SKM-1 (cell line): ENCODE results near the gene R3HDM4.
"Not testable (repeated sequence)": the region's sequence is repeated elsewhere in the genome, so short reads cannot be mapped to it uniquely, and the experiment has no call there.

ENCODE experiments used
- DNase-seq: peaks from one replicate; lab custom pipeline; 2025; ENCODE audit not compliant: unreplicated experiment; lab: John Stamatoyannopoulos, UW

The R3HDM4 gene

DNA sequence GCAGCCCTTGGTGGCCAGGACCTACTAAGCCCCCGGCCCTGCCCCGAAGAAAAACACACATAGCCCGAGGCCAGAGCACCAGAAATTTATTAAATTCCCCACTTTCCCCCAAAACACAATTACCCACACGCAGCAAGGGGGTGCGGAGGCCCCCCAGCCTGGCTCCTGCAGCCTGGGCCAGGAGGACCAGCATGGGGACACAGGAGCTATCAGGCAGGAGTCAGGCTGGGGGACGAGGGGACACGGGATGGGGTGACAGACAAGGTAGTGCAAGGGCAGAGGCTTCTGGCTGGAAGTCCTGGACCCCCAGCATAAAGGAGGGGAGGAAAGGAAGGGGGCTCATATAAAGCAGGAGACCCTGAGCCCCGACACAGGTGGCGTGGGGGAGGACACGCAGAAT, 16.6 kb downstream of the R3HDM4 start:
- DNase-seq = no peak

DNA sequence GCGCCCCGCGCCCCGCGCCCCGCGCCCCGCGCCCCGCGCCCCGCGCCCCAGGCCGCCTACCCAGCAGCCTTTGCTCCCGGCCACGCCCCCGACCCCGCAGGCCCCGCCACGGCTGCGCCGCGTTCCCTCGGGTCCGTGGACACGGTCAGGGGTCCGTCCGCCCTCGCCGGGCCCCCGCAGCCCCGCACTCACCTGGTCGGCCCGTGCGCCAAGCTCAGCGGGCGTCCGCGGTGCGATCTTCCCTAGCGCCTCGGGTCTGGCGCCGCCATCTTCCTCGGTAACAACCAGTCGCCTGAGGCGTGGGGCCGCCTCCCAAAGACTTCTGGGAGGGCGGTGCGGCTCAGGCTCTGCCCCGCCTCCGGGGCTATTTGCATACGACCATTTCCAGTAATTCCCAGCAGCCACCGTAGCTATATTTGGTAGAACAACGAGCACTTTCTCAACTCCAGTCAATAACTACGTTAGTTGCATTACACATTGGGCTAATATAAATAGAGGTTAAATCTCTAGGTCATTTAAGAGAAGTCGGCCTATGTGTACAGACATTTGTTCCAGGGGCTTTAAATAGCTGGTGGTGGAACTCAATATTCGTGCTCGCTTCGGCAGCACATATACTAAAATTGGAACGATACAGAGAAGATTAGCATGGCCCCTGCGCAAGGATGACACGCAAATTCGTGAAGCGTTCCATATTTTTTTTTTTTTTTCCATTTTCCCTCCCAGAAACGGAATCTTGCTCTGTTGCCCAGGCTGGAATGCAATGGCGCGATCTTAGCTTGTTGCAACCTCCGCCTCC, 19.9 kb downstream of the R3HDM4 start, which contains the start of the genes MED16 and RNU6-9:
MED16 (minus strand) TSS at position 294 of the 796 bp plus-strand sequence. CDS start 2,056 bp downstream, outside the sequence.
RNU6-9 (plus strand) TSS at position 591 of the 796 bp plus-strand sequence.
- peak; percentile 88 for DNase-seq

DNA sequence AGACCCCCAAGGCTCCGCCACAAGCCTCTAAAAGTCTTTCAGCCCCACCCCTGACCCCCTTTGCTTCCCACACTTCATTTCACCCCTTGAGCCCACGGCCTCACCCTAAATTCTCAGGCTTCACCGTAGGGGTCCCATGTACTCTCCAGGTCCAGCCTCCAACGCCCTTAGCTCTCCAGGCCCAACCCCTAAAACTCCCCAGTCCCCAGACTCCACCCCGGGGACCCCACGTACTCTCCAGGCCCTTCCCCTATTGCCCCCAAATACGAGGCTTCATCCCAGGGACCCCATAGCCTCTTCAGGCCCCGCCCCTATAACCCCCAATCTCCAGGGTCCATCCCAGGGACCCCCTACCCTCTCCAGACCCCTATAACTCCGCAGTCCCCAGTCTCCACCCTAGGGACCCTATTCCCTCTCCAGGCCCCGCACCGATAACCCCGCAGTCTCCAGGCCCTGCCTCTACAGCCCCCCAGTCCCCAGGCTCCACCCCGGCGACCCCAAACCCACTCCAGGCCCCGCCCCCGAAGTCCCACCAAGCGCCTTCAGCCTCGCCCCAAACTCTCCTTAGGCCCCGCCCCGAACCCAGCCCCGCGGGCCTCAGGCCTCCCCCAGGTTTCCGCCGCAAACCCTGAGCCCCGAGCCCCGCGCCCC, 20.7 kb downstream of the R3HDM4 start:
- no peak for DNase-seq

DNA sequence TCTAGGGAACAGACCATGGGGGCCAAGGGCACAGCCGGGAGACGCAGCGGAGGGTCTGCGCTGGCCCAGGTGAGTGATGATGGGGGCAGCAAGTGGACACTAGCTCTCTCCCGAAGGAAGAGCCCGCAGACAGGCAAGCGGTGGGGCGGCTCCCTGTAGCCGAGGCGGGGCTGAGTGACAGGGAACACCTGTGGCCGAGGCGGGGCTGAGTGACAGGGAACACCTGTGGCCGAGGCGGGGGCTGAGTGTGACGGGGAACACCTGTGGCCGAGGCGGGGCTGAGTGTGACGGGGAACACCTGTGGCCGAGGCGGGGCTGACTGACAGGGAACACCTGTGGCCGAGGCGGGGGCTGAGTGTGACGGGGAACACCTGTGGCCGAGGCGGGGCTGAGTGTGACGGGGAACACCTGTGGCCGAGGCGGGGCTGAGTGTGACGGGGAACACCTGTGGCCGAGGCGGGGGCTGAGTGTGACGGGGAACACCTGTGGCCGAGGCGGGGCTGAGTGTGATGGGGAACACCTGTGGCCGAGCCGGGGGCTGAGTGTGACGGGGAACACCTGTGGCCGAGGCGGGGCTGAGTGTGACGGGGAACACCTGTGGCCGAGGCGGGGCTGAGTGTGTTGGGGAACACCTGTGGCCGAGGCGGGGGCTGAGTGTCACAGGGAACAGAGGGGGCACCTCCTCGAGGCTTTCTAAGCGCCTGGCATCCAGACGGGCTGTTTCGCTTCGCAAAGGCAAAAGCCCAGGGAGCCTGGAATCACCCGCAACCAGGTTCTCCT, 21.4 kb downstream of the R3HDM4 start:
- DNase-seq = not testable (repeated sequence)

DNA sequence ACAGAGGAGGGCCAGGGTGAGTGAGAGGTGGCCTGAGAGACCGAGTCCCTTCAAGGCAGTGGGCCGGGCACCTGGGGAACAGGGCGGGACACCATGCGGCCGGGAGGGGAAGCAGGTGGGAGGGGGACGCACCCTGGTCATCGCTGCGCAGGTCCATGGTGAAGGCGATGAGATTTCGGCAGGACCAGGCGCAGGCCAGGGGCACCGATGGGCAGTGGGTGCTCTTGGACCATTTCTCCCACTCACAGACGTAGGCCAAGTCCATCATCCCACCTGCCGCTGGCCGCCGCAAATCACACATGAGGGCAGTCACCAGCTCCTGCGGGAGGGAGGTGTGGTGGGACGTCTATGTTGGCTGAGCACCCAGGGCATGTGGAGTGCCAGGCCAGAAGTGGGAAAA, 22.2 kb downstream of the R3HDM4 start:
- no peak for DNase-seq

DNA sequence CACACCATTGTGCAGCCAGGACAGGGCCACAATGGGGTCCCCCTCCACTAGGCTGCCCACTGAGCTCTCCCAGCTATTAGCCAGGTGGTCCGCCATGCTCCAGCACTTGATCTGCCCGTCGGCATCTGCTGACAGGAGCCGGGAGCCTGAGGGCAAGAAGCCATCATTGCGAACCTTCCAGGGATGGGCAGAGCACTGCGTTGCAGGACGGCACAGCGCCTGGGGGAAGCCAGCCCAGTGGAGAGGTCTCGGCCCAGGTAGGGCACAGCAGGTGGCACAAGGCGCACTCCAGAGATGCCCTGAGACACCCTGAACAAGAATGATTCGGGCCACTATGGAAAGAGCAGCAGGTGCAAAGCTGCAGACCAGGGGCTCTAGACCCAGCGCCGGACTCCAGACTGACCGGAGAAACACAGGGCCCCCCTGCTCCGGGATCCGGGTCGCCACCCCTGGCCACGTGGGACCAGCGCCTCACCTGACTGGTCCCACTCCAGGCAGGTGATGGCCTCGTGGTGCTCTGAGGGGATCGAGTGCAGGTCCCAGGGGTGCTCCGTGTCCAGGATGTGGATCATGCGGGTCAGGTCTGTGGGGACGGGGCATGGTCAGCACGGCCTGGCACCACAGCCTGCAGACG, 23.2 kb downstream of the R3HDM4 start:
- no peak for DNase-seq

DNA sequence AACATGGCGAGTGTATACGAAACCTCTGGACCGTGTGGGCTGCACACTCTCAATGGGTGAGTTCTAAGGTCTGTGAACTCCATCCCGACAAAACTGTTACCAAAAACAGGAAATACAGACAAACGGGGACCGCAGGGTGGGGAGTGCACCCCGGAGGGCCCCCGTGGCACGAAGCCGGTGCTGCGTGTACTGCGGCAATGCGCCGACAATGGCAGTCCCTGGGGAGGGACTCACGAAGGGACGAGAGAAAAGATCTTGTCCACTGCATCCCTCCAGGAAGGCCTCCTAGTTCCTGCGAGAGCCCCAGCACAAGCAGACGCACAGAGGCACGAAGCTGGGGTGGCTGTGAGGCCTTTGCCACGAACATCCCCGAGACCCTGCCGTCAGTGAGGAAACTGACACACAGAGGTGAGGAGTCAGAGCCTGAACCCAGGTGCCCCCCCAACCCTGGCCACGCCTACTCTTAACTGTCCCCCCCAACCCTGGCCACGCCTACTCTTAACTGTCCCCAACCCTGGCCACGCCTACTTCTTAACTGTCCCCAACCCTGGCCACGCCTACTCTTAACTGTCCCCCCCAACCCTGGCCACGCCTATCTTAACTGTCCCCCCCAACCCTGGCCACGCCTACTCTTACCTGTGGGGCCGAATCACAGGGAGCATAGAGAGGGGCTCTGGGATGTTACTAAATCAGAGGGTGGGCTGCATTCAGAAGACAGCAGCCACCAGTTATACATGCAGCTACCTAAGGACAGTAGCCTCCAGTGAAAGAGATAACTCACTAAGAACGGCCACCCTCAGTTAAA, 24.2 kb downstream of the R3HDM4 start:
- DNase-seq = no peak

DNA sequence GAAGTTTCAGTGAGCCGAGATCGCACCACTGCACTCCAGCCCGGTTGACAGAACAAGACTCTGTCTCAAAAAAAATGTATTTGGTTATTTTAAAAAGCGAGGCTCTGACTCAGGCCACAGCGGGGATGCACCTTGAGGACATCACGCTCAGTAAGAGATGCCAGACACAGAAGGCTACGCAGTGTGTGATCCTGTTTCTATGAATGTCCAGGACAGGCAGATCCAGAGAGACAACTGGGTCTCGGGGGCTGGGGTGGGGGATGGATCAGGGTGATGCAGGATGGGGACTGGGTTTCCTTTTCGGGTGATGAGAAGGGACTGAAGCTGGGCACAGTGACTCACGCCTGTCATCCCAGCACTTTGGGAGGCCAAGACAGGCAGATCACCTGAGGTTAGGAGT, 25.4 kb downstream of the R3HDM4 start:
- no peak for DNase-seq

DNA sequence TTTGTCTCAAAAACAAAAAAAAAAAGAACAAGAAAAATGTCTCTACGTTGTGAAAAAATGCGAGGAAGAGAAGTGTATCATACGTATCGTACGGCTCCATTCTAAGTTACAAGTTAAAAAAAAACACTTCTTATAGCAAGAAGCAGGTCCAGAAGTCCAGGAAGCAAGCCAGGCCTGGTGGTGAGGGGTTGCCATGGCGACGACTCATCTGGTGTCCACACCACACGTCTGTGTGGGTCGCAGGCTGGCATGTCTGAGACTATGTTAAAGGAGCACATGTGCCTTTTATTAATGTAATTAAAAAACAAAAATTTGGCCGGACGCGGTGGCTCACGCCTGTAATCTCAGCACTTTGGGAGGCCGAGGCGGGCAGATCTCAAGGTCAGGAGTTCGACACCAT, 25.9 kb downstream of the R3HDM4 start:
- DNase-seq = no peak

DNA sequence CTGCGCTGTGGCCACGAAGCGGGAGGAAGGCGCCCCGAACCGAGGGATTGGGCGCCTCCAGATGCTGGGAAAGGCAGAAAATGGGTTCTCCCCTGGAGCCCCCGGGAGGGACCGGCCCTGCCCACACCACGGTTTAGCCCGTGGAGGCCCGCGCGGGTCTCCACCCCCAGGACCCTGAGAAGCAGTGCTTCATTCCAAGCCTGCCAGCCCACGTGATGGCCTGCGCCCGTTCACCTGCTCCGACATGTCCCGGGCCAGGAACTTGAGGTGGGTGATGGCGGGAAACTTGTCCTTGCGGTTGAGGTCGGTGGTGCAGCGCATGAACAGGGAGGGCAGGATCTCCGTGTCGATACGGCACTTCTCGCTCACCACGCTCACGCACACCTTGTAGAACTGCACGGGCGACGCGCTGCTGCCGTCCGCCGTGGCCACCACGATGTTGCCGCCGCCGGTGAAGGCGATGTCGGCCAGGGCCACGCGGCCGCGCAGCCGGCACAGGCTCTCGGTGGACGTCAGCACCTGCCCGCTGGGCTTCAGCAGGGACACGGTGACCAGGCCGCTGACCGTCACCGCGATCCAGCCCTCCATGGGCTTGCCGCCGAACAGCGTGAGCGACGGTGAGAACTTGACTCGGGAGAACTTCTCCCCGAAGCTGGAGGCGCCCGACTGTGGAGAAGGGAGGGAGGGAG, 27.3 kb downstream of the R3HDM4 start:
- DNase-seq = no peak

DNA sequence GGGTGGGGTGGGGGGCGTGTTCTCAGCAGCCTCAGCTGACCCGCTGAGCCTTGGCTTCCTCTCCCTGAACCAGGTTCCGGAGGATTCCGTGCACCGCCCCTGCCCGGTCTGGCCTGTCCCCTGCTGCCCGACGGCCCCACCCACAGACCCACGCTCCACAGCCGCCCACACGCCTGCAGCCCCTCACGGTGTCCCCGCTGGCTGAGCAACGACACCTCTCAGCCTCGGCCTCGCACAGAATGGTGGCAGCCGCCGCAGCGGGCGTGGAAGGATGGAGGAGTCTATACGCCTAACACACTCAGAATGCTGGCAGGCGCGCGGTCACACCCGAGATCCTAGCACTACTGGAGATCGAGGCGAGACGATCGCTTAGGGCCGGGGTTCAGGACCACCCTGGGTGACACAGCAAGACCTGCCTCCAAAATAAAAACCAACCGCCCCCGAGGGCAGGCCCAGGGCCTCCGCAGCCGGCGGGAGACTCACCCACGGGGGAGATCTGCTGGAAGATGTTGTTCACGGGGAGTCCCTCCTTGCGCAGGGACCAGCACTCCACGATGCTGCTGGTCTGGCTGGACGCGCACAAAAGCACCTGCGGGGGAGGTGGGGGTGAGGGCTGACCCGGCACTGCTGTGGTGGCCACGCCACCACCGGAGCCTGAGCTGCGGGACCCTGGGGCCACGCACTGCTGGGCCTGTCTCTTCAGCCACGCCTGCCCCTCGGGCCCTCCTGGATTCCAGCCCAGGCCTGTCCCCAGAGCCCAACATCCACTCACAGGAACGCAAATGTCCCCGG, 28.4 kb downstream of the R3HDM4 start:
- DNase-seq = no peak

DNA sequence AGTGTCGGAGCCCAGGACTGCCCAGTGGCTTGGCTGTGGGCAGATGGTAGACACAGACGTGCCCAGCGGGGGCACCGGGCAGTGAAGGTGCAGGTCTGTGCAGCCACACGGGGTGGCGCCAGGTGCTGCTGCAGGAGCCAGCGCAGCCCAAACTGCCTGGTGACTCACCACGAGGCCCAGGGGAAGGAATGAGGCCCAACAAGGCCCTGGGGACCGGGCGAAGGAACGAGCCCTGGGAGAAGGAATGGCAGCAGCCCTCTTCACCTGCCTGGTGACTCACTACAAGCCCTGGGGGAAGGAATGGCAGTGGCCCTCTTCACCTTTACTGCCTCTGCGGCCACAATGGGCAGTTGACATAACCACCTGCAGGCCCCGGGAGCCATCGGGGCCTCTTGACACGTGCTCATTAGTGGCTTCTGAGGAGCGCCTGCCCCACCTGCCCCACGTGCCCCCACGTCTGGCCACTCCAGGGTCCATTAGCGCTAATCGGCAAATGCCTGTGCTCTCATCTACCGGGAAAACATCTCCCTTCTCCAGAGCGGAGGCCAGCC, 29.3 kb downstream of the R3HDM4 start:
- no peak for DNase-seq

DNA sequence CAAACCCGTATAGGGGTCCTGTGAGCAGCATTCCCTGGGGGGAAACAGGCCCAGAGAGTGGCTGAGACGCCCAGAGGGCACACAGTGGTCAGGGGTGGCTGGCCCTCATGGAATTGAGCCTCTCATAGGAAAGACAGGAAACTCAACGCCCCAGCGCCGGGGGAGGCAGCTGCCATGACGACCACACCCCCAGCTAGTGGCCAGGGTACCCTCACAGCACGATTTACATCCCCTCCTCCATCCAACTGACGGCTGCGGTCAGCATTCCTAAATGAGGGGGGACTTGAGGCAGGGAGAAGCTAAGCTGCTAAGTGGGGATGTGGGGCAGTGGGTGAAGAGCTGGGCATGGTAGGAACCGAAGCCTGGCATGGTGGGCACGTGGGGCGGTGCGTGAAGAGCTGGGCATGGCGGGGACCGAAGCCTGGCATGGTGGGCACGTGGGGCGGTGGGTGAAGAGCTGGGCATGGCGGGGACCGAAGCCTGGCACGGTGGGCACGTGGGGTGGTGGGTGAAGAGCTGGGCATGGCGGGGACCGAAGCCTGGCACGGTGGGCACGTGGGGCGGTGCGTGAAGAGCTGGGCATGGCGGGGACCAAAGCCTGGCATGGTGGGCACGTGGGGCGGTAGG, 30.0 kb downstream of the R3HDM4 start:
- no peak for DNase-seq

DNA sequence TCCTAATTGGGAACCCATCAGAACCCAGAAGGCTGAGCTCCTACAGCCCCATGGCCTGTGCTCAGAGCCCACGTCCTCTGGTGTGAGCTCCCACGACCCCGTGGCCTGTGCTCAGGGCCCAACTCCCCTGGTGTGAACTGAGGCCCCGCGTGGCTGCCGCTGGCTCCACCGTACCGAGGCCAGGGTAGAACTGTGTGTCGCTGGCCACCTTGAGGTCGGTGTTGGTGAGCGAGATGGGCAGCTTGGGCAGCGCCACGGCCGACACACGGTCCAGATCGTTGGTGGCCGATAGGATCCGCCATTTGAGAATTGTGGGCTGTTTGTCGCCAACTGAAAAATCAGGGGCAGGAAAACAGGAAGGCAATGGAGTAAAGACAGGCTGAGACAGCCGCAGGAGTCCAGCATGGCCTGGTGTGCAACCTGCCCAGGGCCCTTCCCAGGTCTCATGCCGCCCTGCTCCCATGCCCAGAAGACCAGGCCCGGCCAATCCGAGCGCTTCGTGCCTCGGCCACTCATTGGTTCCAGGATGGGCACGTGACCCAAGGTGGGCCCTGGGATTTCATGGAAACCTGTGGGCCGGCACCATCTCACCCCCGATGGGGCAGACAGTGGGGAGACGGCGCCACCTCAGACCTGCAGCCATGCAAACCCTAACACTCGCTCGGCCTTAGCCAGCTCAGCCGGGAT, 31.5 kb downstream of the R3HDM4 start:
- no peak for DNase-seq

DNA sequence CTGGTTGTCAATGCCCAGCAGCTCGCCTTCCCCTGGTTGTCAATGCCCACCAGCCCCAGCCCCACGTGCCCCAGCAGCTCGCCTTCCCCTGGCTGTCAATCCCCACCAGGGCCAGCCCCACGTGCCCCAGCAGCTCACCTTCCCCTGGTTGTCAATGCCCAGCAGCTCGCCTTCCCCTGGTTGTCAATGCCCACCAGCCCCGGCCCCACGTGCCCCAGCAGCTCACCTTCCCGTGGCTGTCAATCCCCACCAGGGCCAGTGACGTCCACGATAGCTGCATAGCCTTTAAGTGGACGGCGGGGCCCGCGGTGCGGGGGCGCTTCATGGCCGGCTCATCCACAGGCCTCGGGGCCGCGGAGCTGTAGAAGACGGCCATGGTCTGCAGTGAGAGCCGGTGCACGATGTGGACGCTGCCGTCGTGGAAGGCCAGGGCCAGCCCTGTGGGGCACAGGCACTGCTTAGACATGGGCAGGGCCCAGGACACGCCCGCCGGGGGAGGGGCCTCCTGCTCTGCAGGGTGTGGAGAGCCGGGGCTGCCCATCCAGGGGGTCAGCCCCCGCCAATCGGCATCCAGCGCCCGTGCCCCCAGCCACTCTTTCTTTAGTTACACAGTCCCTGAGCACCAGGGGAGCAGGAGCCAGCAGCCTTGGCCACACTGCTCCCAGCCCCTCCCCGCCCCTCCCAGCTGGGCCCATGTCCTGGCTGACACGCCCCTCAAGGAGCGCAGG, 33.1 kb downstream of the R3HDM4 start:
- no peak for DNase-seq

DNA sequence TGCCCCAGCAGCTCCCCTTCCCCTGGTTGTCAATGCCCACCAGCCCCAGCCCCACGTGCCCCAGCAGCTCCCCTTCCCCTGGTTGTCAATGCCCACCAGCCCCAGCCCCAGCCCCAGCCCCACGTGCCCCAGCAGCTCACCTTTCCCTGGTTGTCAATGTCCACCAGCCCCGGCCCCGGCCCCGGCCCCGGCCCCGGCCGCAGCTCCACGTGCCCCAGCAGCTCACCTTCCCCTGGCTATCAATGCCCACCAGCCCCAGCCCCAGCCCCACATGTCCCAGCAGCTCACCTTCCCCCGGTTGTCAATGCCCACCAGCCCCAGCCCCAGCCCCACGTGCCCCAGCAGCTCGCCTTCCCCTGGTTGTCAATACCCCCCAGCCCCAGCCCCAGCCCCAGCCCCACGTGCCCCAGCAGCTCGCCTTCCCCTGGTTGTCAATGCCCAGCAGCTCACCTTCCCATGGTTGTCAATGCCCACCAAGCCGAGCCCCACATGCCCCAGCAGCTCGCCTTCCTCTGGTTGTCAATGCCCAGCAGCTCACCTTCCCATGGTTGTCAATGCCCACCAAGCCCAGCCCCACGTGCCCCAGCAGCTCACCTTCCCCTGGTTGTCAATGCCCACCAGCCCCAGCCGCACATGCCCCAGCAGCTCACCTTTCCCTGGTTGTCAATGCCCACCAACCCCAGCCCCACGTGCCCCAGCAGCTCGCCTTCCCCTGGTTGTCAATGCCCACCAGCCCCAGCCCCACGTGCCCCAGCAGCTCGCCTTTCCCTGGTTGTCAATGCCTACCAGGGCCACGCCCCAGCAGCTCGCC, 34.1 kb downstream of the R3HDM4 start:
- not testable (repeated sequence) for DNase-seq
